Measurements from ENCODE around the gene CDK2AP2.
"Not testable (repeated sequence)": the region's sequence is repeated elsewhere in the genome, so short reads cannot be mapped to it uniquely, and the experiment has no call there.

Gene CDK2AP2

DNA sequence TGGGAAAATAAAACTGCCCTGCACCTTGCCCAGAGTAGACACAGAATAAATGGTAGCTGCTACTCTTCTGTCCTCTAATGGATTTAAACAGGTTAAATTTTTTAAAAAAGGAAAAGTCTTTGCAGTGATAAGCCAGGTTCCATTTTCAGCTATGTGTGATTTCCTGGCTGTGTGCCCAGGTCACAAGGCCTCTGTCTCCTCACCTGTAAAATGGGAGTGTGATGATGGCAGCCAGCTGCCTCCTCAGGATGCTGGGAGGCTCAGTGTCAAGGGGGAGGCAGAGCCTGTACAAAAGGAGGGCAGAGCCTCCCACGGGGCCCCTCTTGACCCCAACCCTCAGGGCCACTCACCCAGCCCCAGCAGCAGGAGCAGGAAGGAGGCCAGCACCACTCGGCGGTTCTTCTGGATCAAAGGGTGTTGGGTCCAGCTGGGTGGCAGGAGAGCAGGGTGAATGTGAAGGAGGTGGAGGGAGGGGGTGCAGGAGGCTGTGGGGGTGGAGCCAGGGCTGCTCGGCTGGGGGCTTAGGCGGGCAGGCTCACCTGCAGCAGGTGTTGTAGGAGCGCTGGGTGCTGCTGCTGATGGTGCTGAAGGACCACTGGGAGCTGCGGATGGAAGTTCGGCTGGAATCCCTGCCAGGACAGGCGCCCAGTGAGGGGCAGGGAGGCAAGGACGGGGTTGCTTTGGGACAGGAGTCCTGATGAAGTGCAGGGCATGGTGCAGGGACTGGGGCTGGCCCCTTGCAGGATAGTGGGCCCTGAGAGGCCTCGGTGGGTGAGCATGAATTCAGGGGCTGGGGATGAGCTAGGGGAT is 40.8 kb downstream of the CDK2AP2 start:
- no peak for TF ChIP-seq CTCF (IDR thresholded peaks at IDR 0.05; ENCODE audit: control extremely low read depth, extremely low read depth, low read depth, missing control alignments)
- CTCF ChIA-PET, result interaction anchor here (1.2 to 3.6 kb wide), 5 partner anchors 16 to 162 kb away, joined by 3 to 22 read pairs (median 6); partner anchors contain the start of genes AIP, NUDT8 and PPP1CA
- POLR2A ChIA-PET, result interaction anchor here (0.6 to 1.4 kb wide), 2 partner anchors 11 to 30 kb away, joined by 3 read pairs; partner anchors contain the start of gene PTPRCAP

DNA sequence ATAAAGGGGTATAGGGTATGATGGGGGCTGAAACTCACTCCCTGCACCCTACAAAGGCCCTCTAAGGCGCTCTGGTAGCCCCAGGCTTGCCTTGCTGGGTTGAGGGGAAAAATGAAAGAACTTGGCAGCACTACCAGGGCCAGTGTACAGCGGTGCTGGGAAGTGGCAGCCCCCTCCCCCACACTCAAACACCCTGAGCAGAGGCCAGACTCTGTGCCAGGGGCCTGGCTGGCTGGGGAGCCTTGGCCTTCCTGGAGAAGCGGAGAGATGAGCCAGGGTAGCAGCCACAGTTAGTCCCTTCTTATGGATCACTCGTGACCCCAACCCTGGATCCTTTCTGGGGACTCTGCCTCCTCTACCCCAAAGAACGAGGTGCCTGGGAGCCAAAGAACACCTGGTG is 41.6 kb downstream of the CDK2AP2 start:
- CTCF ChIA-PET, result interaction anchor here (1.2 kb wide), 1 partner anchor 163 kb away, joined by 4 read pairs; the partner anchor contains the start of gene NUDT8
- DNase-seq (ENCODE audit: extremely low spot score), result no peak
- POLR2A ChIA-PET, result interaction anchor here (0.6 kb wide), 2 partner anchors 29 to 50 kb away, joined by 3 read pairs; partner anchors contain the start of gene PTPRCAP
- TF ChIP-seq CTCF (IDR thresholded peaks at IDR 0.05; ENCODE audit: control extremely low read depth, extremely low read depth, low read depth, missing control alignments), result no peak

More for the DNA sequence above, 40.8 kb downstream of the CDK2AP2 start:
- DNase-seq (ENCODE audit: extremely low spot score), result no peak

- CTCF ChIA-PET, result interaction anchor here (0.6 to 1.4 kb wide), 3 partner anchors 20 to 91 kb away, joined by 3 read pairs; no protein-coding TSS in a partner anchor
- not testable (repeated sequence) for DNase-seq (ENCODE audit: extremely low spot score)
- POLR2A ChIA-PET, result interaction anchor here (0.6 to 1.0 kb wide), 2 partner anchors 28 to 49 kb away, joined by 3 read pairs; partner anchors contain the start of gene PTPRCAP
Measured at GRCh38 chr11:67465530-67465929, 42.4 kb downstream of the CDK2AP2 start.

- CTCF ChIA-PET, result interaction anchor here (0.6 to 1.4 kb wide), 3 partner anchors 21 to 91 kb away, joined by 3 read pairs; no protein-coding TSS in a partner anchor
- no peak for DNase-seq (ENCODE audit: extremely low spot score)
- POLR2A ChIA-PET, result interaction anchor here (0.8 to 1.0 kb wide), 2 partner anchors 28 to 60 kb away, joined by 3 read pairs; partner anchors contain the start of gene PTPRCAP
- no peak for TF ChIP-seq CTCF (IDR thresholded peaks at IDR 0.05; ENCODE audit: control extremely low read depth, extremely low read depth, low read depth, missing control alignments)
Measured at GRCh38 chr11:67465189-67465510, 42.8 kb downstream of the CDK2AP2 start.

- peak; percentile 94 for DNase-seq (ENCODE audit: extremely low spot score)
- ChIA-PET CTCF (interaction anchor here (1.0 to 1.4 kb wide), 2 partner anchors 28 to 91 kb away, joined by 3 read pairs; no protein-coding TSS in a partner anchor), POLR2A (interaction anchor here (0.8 to 1.0 kb wide), 2 partner anchors 27 to 60 kb away, joined by 3 read pairs; partner anchors contain the start of gene PTPRCAP)
- no peak for TF ChIP-seq CTCF (IDR thresholded peaks at IDR 0.05; ENCODE audit: control extremely low read depth, extremely low read depth, low read depth, missing control alignments)
Measured at GRCh38 chr11:67464411-67465188, 43.4 kb downstream of the CDK2AP2 start.

DNA sequence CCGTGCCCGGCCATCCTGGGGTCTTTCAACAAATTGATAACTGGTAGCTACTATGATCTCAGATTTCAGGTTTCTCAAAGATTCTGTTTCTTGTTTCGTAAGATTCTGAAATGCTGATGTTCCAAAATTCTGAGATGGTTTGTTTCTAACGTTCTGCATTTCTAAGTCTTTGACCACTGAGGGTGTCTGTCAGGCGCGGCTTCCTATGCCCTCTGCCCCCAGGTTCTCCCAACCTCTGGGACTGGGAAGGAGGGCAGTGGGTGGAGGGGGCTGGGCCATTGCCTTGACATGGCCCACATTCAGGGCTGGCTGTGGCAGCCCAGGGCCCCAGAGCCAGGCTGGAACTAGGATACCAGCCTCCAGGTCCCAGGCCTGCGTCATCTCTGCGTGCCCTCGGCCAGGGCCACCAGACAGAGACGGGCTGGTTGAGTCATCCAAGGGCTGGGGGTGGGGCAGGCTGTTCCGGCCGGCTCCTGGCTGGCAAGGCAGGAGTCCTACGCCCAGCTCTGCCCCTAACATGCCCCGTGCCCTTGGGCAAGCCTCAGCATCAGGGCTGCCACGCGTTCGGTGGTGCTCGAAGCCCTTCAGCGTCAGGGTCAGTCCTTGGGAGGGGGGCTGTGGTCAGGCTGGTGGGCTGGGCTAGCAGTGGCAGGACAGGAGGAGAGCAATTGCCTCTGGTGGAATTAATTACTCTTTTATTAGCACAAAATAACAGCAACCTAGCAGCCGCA is 44.1 kb downstream of the CDK2AP2 start:
- TF ChIP-seq CTCF (IDR thresholded peaks at IDR 0.05; ENCODE audit: control extremely low read depth, extremely low read depth, low read depth, missing control alignments), result no peak
- POLR2A ChIA-PET, result no interaction called here

More for the DNA sequence above, 44.1 kb downstream of the CDK2AP2 start:
- no peak for DNase-seq (ENCODE audit: extremely low spot score)
- CTCF ChIA-PET, result no interaction called here

Data from GM10248 (cell line).